GM20000 (cell line): ENCODE measurements around the gene GLI3.

ENCODE experiments used
- DNase-seq: peaks from one replicate; pipeline ENCODE4 v3.0.0; 2012; ENCODE audit warnings: low spot score
- TF ChIP-seq, protein P1 (sequence below): IDR thresholded peaks from 2 replicates; pipeline ENCODE4 v1.5.1; 2012; ENCODE audit warnings: mild to moderate bottlenecking, control low read depth; ENCODE audit errors: extremely low read depth, missing control alignments

GLI3 gene

DNA sequence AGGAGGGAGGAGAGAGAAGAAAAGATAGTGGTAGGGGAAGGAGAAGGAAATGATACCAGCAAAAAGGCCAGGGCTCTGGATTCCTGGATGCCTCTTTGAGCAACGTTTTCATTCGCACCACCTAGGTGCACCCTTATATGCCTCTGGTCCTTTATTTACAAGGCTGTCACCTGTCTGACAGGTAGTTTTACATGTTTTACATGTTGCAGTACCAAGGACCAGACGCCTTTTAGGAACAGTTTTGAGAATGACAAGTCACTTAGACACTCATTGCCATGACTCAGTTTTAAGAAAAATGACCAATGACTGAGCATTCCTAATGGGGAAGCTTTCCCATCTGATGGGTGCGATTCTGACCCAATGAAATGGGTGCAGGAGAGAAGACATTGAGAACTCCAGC is 119.8 kb downstream of the GLI3 start:
- TF ChIP-seq, protein P1, sequence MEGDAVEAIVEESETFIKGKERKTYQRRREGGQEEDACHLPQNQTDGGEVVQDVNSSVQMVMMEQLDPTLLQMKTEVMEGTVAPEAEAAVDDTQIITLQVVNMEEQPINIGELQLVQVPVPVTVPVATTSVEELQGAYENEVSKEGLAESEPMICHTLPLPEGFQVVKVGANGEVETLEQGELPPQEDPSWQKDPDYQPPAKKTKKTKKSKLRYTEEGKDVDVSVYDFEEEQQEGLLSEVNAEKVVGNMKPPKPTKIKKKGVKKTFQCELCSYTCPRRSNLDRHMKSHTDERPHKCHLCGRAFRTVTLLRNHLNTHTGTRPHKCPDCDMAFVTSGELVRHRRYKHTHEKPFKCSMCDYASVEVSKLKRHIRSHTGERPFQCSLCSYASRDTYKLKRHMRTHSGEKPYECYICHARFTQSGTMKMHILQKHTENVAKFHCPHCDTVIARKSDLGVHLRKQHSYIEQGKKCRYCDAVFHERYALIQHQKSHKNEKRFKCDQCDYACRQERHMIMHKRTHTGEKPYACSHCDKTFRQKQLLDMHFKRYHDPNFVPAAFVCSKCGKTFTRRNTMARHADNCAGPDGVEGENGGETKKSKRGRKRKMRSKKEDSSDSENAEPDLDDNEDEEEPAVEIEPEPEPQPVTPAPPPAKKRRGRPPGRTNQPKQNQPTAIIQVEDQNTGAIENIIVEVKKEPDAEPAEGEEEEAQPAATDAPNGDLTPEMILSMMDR, result no peak
- no peak for DNase-seq

DNA sequence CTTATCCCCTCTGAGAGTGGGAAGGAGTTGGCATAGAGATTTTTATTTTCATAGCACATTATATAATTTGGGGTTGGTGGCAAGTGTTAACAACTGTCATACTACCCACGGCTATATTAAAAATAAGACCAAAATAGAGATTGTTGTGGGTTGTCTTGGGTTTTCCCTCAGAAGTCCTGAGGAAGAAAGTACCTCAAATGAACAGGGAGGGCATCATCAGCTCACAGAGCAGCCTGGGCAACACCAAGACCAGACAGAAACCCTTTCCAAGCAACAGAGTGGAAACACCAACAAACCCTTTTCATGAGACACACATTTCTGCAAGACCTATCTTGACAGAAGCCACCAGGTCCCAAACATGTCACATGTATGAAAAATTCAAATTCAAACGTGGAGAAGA is 121.2 kb downstream of the GLI3 start:
- TF ChIP-seq, protein P1, result no peak
- DNase-seq, result no peak

DNA sequence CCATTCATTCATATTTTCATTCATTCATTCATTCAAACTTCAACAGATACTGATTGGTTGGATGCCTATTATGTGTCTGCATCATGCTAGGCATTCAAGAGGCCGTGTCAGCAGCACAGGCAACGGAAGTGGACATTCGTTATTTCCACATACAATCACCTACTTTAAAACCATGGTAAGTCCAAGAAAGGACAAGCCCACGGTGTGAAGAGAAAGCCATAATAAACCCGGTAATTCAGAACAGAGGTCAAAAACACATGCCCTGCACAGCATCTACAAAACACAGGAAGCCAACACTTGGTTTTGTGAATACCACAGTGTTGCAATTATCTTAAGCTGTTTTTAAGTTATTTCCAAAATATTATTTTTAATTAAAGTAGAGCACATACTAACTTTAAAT is 126.7 kb downstream of the GLI3 start:
- TF ChIP-seq, protein P1, result no peak
- DNase-seq, result no peak

GRCh38 chr7:42108803-42109528 is 128.0 kb downstream of the GLI3 start:
- TF ChIP-seq, protein P1, result no peak
- no peak for DNase-seq

DNA sequence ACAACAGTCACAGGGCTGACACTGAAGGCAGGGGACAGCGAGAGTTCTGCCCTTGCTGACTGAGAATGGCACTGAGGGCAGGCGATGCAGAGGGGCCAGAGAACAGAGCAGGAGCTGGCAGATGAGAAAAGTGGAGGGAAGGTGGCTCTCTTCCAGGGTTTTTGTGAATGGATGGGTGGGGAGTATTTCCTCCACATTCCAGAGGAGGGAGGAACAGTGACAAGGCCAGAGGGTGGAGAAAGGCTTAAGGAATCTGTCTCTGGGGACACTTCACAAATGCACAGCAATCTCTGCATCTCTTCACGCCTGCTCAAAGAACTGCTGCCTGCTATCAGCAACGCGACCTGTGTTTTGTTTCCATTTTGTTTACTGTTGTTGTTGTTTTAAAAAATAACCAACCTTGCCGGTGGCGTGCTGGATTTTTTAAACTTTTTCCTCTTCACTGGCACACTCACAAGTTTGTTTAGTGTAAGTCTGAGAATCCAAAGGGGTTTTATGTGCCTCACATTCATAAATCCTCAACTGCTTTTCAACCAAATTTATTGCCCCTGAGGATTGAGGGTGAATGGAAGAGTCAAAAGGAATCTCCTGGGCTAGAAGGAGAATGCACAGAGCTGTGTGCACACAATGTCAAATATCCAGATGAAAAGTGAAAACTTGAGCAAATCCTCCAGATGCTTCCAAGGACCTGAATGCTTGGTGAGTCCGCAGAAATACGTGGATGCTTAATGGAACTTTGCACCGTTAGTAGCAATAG is 129.3 kb downstream of the GLI3 start:
- TF ChIP-seq, protein P1, result no peak
- DNase-seq, result no peak

DNA sequence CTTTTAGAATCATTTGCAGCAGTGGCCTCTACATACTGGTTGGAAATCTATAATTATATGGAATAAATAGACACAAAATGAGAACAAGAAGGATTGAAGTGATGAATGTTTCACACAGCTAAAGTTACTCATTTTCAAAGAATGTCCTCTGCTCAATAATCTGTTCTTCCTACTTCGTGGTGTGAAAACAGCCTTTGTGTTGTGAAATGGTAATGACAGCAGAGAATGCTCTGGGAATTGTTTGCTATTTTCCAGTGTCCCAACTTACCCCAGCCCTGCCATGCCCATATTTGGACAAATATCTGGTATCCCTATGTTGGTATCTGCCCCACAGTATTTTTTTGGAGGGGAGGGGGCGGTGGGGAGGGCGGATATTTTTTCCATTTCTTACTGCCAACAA is 130.4 kb downstream of the GLI3 start:
- TF ChIP-seq, protein P1, result no peak
- DNase-seq, result no peak
